ENCODE measurements around the gene OR4D9.
"Not testable (repeated sequence)": the region's sequence is repeated elsewhere in the genome, so short reads cannot be mapped to it uniquely, and the experiment has no call there.

OR4D9 gene

GRCh38 chr11:59542142-59542810 lies 30.9 kb downstream of the OR4D9 start:
- no peak for TF ChIP-seq CTCF (conservative IDR thresholded peaks at IDR 0.05)
- H3K27ac ChIP-seq, result no peak overlapping the region

- not testable (repeated sequence) for H3K27ac ChIP-seq
Measured at GRCh38 chr11:59543713-59544112, 32.4 kb downstream of the OR4D9 start.

GRCh38 chr11:59544869-59545178 lies 33.5 kb downstream of the OR4D9 start:
- TF ChIP-seq CTCF (conservative IDR thresholded peaks at IDR 0.05), result no peak
- H3K27ac ChIP-seq, result no peak overlapping the region

- no peak overlapping the region for H3K27ac ChIP-seq
- no peak for TF ChIP-seq CTCF (conservative IDR thresholded peaks at IDR 0.05)
Measured at GRCh38 chr11:59545179-59546020, 34.1 kb downstream of the OR4D9 start.

- H3K27ac ChIP-seq, result not testable (repeated sequence)
Measured at GRCh38 chr11:59547605-59548308, 36.4 kb downstream of the OR4D9 start.

- TF ChIP-seq CTCF (conservative IDR thresholded peaks at IDR 0.05), result no peak
- H3K27ac ChIP-seq, result no peak overlapping the region
Measured at GRCh38 chr11:59548309-59548656, 36.9 kb downstream of the OR4D9 start.

- peak; percentile 66 for TF ChIP-seq CTCF (conservative IDR thresholded peaks at IDR 0.05)
- H3K27ac ChIP-seq, result peak overlapping the region; percentile 58
Measured at GRCh38 chr11:59550368-59550841, 39.1 kb downstream of the OR4D9 start.

- no peak for TF ChIP-seq CTCF (conservative IDR thresholded peaks at IDR 0.05)
- peak overlapping the region; percentile 58 for H3K27ac ChIP-seq
Measured at GRCh38 chr11:59550842-59551658, 39.7 kb downstream of the OR4D9 start.

Measured in VCaP (cell line).